ENCODE data around the gene INKA1.
"Not testable (repeated sequence)": the region's sequence is repeated elsewhere in the genome, so short reads cannot be mapped to it uniquely, and the experiment has no call there.

Gene INKA1

DNA sequence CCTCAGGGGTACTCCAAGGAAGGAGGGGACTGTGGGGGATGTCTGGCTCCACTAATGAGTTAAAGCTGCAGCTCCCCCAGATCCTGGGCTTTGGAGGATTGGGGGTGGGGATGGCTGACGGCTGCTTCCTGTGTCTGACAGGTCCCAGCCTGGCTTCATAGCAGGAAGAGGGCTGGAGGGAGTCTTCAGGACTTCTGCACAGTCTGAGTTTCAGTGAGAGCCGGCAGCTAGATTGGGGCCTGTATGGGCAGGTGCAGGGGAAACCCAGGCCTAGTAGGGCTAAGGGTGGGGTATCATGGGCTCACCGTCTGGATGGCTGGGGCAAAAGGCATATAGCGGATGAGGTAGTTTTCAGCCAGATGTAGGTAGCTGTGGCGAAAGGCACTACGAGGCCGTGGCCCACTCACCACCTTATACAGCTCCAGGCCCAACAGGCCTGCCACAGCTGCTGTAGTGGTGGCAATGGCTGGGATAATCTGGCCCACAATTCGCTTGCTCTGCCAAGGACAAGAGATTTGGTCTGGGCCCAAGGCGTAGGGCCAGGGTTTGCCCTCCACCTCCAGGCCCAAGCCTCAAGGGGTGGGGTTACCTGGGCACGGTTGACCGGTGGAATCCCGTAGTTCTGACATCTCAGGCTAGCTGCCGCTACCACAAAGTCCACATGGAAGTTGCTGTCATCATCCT lies 4.5 kb downstream of the INKA1 start:
- in situ Hi-C loops (cut with MboI; ENCODE audit: low sequenced_read_pairs, unreplicated experiment) = no loop called here
- DNase-seq (ENCODE audit: low spot score) = no peak
- TF ChIP-seq, protein P1, sequence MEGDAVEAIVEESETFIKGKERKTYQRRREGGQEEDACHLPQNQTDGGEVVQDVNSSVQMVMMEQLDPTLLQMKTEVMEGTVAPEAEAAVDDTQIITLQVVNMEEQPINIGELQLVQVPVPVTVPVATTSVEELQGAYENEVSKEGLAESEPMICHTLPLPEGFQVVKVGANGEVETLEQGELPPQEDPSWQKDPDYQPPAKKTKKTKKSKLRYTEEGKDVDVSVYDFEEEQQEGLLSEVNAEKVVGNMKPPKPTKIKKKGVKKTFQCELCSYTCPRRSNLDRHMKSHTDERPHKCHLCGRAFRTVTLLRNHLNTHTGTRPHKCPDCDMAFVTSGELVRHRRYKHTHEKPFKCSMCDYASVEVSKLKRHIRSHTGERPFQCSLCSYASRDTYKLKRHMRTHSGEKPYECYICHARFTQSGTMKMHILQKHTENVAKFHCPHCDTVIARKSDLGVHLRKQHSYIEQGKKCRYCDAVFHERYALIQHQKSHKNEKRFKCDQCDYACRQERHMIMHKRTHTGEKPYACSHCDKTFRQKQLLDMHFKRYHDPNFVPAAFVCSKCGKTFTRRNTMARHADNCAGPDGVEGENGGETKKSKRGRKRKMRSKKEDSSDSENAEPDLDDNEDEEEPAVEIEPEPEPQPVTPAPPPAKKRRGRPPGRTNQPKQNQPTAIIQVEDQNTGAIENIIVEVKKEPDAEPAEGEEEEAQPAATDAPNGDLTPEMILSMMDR (IDR thresholded peaks at IDR 0.05; ENCODE audit: borderline replicate concordance, control extremely low read depth, extremely low read depth, insufficient read depth, missing control alignments) = no peak

DNA sequence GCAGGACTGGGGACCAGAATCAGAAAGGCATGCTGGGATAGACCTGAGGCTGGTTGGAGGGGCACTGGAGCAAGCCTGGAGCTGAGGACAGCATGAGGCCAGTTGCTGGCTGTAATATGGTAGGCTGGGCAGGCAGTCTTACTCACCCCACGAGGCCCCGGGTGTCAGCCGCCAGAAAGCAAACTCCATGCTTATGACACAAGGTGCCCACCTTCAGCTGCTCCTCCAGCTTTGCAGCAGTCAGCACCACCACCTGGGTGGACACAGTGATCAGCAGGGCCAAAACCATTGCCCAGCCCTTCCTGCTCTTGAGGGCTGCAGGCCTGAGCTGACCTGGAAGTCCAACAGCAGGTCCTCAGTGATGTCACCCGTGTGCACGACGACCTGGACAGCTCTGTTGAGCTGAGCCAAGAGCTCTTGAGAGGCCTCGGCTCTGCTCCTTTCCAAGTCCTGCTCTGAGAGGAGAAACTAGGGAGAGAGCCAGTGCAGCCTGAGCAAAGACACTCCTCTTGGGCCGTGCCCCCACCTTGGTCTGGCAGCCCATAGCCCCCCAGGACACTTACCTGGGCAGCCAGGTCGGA lies 9.9 kb downstream of the INKA1 start:
- in situ Hi-C loops (cut with MboI; ENCODE audit: low sequenced_read_pairs, unreplicated experiment) = no loop called here
- TF ChIP-seq, protein P1 (IDR thresholded peaks at IDR 0.05; ENCODE audit: borderline replicate concordance, control extremely low read depth, extremely low read depth, insufficient read depth, missing control alignments) = no peak
- DNase-seq (ENCODE audit: low spot score) = no peak

DNA sequence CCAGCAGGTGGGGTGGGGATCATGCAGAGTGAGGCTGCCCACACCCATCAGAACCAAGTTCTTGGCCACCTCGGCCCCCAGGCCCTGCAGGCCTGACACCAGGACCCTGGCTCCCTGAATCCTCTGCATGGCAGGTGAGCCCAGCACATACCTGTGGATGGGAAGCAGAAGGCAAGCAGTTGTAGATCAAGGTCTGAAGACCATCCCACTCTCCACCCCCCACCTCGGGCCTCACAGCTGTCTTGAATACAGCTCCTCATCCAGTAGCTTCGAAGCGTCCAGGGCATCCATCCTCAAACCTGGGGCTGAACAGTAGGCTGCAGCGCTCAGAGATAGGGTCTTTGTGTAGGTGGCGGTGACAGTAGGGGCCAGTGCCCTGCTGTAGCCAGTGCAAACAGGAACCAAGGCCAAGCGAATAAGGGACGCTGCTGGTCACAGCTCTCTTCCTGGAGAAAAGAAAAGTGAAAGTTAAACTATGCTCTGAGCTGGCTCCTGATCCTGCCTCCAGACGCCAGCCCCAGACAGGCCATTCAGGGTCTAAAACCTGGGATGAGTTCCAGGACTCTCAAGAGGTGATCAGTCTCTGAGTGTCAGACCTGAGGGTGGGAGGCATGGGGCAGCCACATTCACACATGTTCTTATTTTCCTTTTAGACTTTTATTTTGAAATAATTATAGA lies 10.6 kb downstream of the INKA1 start, which contains the start of gene UBA7:
Gene UBA7, minus strand, starts transcription at position 457 of the 678 bp plus-strand sequence. Its CDS starts 166 bp downstream, at position 291.
- TF ChIP-seq, protein P1 (IDR thresholded peaks at IDR 0.05; ENCODE audit: borderline replicate concordance, control extremely low read depth, extremely low read depth, insufficient read depth, missing control alignments) = no peak
- DNase-seq (ENCODE audit: low spot score) = peak; percentile 86
- in situ Hi-C loops (cut with MboI; ENCODE audit: low sequenced_read_pairs, unreplicated experiment) = no loop called here

DNA sequence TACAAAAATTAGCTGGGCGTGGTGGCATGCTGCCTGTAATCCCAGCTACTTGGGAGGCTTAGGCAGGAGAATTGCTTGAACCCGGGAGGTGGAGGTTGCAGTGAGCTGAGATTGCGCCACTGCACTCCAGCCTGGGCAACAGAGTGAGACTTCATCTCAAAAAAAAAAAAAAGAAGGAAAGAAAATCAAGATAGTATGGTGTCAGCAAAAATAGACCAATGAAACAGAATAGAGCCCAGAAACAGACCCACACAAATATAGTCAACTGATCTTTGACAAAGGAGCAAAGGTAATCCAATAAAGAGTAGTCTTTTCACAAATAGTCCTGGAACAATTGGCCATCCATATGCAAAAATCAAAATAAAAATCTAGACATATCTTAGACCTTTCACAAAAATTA lies 20.1 kb downstream of the INKA1 start:
- DNase-seq (ENCODE audit: low spot score); in situ Hi-C loops (cut with MboI; ENCODE audit: low sequenced_read_pairs, unreplicated experiment): not testable (repeated sequence)

DNA sequence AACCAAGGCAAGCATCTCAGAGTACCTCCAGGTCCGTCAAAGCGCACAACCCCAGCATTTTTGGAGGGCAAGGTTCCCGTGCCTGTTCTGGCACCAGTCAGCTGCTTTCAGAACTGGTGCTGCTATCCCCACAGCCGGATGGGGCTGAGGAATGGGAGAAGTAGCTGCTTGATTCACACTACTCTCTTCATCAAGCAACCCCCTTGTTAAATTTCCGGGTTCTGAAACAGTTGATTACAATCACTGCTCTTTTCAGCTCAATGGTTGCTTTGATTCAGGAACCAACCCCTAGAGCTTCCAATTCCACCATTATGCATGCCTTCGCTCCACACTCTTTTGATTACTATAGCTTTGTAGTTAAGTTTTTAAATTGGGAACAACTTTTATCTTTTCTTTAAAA lies 23.0 kb downstream of the INKA1 start:
- in situ Hi-C loops (cut with MboI; ENCODE audit: low sequenced_read_pairs, unreplicated experiment) = no loop called here
- TF ChIP-seq, protein P1 (IDR thresholded peaks at IDR 0.05; ENCODE audit: borderline replicate concordance, control extremely low read depth, extremely low read depth, insufficient read depth, missing control alignments) = no peak
- DNase-seq (ENCODE audit: low spot score) = no peak

DNA sequence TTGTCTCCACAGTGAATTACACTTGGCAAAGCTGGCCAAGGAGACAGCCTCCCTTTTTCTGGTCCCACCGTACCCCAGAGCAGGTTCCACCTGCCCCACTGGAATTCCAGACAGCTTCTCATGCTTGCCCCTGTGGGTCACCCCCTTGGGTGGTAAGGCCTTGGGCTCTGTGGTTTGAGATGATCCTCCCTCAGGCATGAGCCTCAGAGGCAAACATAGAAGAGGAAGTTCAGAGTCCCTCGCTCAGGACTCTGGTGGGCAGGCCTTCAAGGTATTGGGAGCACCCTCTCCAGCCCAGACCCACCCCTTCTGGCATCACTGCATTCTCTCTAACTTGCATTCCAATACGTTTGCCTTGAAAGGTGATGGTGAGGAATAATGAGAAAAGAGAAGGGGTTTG lies 28.3 kb downstream of the INKA1 start:
- no peak for DNase-seq (ENCODE audit: low spot score)
- in situ Hi-C loops (cut with MboI; ENCODE audit: low sequenced_read_pairs, unreplicated experiment) = no loop called here
- TF ChIP-seq, protein P1 (IDR thresholded peaks at IDR 0.05; ENCODE audit: borderline replicate concordance, control extremely low read depth, extremely low read depth, insufficient read depth, missing control alignments) = no peak

Measured in GM13976 (cell line).